Measurements from ENCODE around the gene SNX8.

DNA sequence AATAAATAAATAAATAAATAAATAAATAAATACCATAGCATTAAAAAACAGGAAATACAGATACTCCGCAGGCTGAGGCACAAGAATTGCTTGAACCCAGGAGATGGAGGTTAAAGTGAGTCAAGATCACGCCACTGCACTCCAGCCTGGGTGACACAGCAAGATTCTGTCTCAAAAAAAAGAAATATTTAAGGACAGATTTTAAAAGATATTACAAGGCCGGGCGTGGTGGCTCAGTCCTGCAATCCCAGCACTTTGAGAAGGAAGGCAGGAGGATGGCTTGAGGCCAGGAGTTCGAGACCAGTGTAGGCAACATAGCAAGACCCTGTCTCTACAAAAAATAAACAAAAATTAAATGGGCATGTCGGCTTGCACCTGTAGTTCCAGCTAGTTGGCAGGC is 17.5 kb upstream of the SNX8 start:
- TF ChIP-seq, protein P1, sequence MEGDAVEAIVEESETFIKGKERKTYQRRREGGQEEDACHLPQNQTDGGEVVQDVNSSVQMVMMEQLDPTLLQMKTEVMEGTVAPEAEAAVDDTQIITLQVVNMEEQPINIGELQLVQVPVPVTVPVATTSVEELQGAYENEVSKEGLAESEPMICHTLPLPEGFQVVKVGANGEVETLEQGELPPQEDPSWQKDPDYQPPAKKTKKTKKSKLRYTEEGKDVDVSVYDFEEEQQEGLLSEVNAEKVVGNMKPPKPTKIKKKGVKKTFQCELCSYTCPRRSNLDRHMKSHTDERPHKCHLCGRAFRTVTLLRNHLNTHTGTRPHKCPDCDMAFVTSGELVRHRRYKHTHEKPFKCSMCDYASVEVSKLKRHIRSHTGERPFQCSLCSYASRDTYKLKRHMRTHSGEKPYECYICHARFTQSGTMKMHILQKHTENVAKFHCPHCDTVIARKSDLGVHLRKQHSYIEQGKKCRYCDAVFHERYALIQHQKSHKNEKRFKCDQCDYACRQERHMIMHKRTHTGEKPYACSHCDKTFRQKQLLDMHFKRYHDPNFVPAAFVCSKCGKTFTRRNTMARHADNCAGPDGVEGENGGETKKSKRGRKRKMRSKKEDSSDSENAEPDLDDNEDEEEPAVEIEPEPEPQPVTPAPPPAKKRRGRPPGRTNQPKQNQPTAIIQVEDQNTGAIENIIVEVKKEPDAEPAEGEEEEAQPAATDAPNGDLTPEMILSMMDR (IDR thresholded peaks at IDR 0.05): no peak
- TF ChIP-seq POLR2AphosphoS5 (IDR thresholded peaks at IDR 0.05; ENCODE audit: low read depth, low read length): no peak
- TF ChIP-seq SIN3A (IDR thresholded peaks at IDR 0.05; ENCODE audit: borderline replicate concordance, insufficient read depth, low read depth, low read length): no peak
- TF ChIP-seq, protein P2, sequence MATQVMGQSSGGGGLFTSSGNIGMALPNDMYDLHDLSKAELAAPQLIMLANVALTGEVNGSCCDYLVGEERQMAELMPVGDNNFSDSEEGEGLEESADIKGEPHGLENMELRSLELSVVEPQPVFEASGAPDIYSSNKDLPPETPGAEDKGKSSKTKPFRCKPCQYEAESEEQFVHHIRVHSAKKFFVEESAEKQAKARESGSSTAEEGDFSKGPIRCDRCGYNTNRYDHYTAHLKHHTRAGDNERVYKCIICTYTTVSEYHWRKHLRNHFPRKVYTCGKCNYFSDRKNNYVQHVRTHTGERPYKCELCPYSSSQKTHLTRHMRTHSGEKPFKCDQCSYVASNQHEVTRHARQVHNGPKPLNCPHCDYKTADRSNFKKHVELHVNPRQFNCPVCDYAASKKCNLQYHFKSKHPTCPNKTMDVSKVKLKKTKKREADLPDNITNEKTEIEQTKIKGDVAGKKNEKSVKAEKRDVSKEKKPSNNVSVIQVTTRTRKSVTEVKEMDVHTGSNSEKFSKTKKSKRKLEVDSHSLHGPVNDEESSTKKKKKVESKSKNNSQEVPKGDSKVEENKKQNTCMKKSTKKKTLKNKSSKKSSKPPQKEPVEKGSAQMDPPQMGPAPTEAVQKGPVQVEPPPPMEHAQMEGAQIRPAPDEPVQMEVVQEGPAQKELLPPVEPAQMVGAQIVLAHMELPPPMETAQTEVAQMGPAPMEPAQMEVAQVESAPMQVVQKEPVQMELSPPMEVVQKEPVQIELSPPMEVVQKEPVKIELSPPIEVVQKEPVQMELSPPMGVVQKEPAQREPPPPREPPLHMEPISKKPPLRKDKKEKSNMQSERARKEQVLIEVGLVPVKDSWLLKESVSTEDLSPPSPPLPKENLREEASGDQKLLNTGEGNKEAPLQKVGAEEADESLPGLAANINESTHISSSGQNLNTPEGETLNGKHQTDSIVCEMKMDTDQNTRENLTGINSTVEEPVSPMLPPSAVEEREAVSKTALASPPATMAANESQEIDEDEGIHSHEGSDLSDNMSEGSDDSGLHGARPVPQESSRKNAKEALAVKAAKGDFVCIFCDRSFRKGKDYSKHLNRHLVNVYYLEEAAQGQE (IDR thresholded peaks at IDR 0.05; ENCODE audit: insufficient read depth in 1 of 2, low read depth in 2 of 2, low read length in 1 of 2): no peak
